Measurements from ENCODE around the gene STRN. TPM values are rescaled to one million over a fixed set of nuclear protein-coding genes. Genes with fewer than 3 reads are reported as not detected.

STRN gene
- total RNA-seq, 1 experiment from 2014 or later = 37.6 TPM

- DNase-seq = no peak
- Histone ChIP-seq H3K4me2 (no peak overlapping the region), H2AFZ (no peak overlapping the region), H3K9me2 (ENCODE audit: insufficient read depth) (no peaks in the 10 kb centered on the region), H3K4me1 (replicated peaks; ENCODE audit: insufficient read depth) (no peaks in the 10 kb centered on the region), H3K36me3 (ENCODE audit: low read depth) (no peaks in the 10 kb centered on the region), H3K4me3 (no peak overlapping the region), H3F3A (ENCODE audit: insufficient read depth, low read depth) (peaks cover 3% of the 10 kb centered on the region; the same call in 1 of the 2 replicates), H4K20me1 (ENCODE audit: insufficient read depth) (no peaks in the 10 kb centered on the region), H3K27me3 (ENCODE audit: insufficient read depth, low read depth) (no peaks in the 10 kb centered on the region), H3K27ac (no peak overlapping the region), H3K9me3 (ENCODE audit: insufficient read depth, low read depth) (no peaks in the 10 kb centered on the region), H3K79me2 (ENCODE audit: low read depth) (no peaks in the 10 kb centered on the region)
- POLR2A ChIA-PET (ENCODE audit: unreplicated experiment) = no interaction called here
- CTCF ChIA-PET = no interaction called here
- intact Hi-C loops (cut with micrococcal nuclease; ENCODE audit: unreplicated experiment) = no loop called here
- BruUV-seq (replicated peaks) = no TSS peak
- TF ChIP-seq EZH2 (IDR thresholded peaks at IDR 0.05; ENCODE audit: low read depth) (no peak), CTCF (conservative IDR thresholded peaks at IDR 0.05) (no peak)
Measured at GRCh38 chr2:36843838-36844237, 122.5 kb downstream of the STRN start.

GRCh38 chr2:36839976-36840617 is 126.2 kb downstream of the STRN start:
- H3F3A ChIP-seq (ENCODE audit: insufficient read depth, low read depth) = peaks cover 3% of the 10 kb centered on the region
- no peaks in the 10 kb centered on the region for H3K4me1 ChIP-seq (replicated peaks; ENCODE audit: insufficient read depth)
- intact Hi-C loops (cut with micrococcal nuclease; ENCODE audit: unreplicated experiment) = no loop called here
- no peaks in the 10 kb centered on the region for H3K27me3 ChIP-seq (ENCODE audit: insufficient read depth, low read depth)
- no peak for TF ChIP-seq CTCF (conservative IDR thresholded peaks at IDR 0.05)
- TF ChIP-seq EZH2 (IDR thresholded peaks at IDR 0.05; ENCODE audit: low read depth) = no peak
- no peaks in the 10 kb centered on the region for H3K9me2 ChIP-seq (ENCODE audit: insufficient read depth)
- no peak overlapping the region for H3K4me2 ChIP-seq
- CTCF ChIA-PET = no interaction called here
- no peak overlapping the region for H2AFZ ChIP-seq
- BruUV-seq (replicated peaks) = no TSS peak
- H4K20me1 ChIP-seq (ENCODE audit: insufficient read depth) = no peaks in the 10 kb centered on the region
- H3K79me2 ChIP-seq (ENCODE audit: low read depth) = no peaks in the 10 kb centered on the region
- H3K4me3 ChIP-seq = no peak overlapping the region
- DNase-seq = no peak
- H3K36me3 ChIP-seq (ENCODE audit: low read depth) = no peaks in the 10 kb centered on the region
- POLR2A ChIA-PET (ENCODE audit: unreplicated experiment) = no interaction called here
- no peak overlapping the region for H3K27ac ChIP-seq
- no peaks in the 10 kb centered on the region for H3K9me3 ChIP-seq (ENCODE audit: insufficient read depth, low read depth)

GRCh38 chr2:36834731-36835524 is 131.4 kb downstream of the STRN start:
- POLR2A ChIA-PET (ENCODE audit: unreplicated experiment) = no interaction called here
- Histone ChIP-seq H3K4me2 (no peak overlapping the region), H3F3A (ENCODE audit: insufficient read depth, low read depth) (no peaks in the 10 kb centered on the region; the same call in 1 of the 2 replicates), H3K79me2 (ENCODE audit: low read depth) (no peaks in the 10 kb centered on the region), H3K9me2 (ENCODE audit: insufficient read depth) (no peaks in the 10 kb centered on the region), H3K4me3 (no peak overlapping the region), H3K4me1 (replicated peaks; ENCODE audit: insufficient read depth) (no peaks in the 10 kb centered on the region), H4K20me1 (ENCODE audit: insufficient read depth) (no peaks in the 10 kb centered on the region), H3K9me3 (ENCODE audit: insufficient read depth, low read depth) (no peaks in the 10 kb centered on the region), H3K27ac (no peak overlapping the region), H3K27me3 (ENCODE audit: insufficient read depth, low read depth) (no peaks in the 10 kb centered on the region), H3K36me3 (ENCODE audit: low read depth) (no peaks in the 10 kb centered on the region), H2AFZ (no peak overlapping the region)
- TF ChIP-seq EZH2 (IDR thresholded peaks at IDR 0.05; ENCODE audit: low read depth) = no peak
- no peak for TF ChIP-seq CTCF (conservative IDR thresholded peaks at IDR 0.05)
- no TSS peak for BruUV-seq (replicated peaks)
- CTCF ChIA-PET = no interaction called here
- DNase-seq = no peak
- intact Hi-C loops (cut with micrococcal nuclease; ENCODE audit: unreplicated experiment) = no loop called here
